Endodermal cell (in vitro differentiated cells): ENCODE results near the gene CLIP3. TPM values are rescaled to one million over a fixed set of nuclear protein-coding genes. Genes with fewer than 3 reads are reported as not detected.

Source experiments
- DNase-seq: peaks from one replicate; pipeline ENCODE4 v3.0.0-alpha.2; 2017
- H3K27ac ChIP-seq: 2 replicates; pipeline ENCODE4 v1.5.1; 2013; ENCODE audit warnings: mild to moderate bottlenecking, low read depth, low read length, moderate library complexity
- H3K27me3 ChIP-seq: 2 replicates; pipeline ENCODE4 v1.6.1; 2013; ENCODE audit warnings: mild to moderate bottlenecking, low read length, moderate library complexity; ENCODE audit not compliant: insufficient read depth, control insufficient read depth, poor library complexity, severe bottlenecking
- H3K36me3 ChIP-seq: 2 replicates; pipeline ENCODE4 v1.7.0; 2013; ENCODE audit warnings: mild to moderate bottlenecking, low read length, moderate library complexity; ENCODE audit not compliant: control insufficient read depth, insufficient read depth
- H3K4me1 ChIP-seq: one replicate; pipeline ENCODE4 v1.7.0; 2013; ENCODE audit warnings: low read length; ENCODE audit not compliant: control insufficient read depth, insufficient read depth
- H3K4me3 ChIP-seq: 2 replicates; pipeline ENCODE4 v1.5.1; 2013; ENCODE audit warnings: mild to moderate bottlenecking, low read length, moderate library complexity
- H3K9ac ChIP-seq: 2 replicates; pipeline ENCODE4 v1.6.1; 2013; ENCODE audit warnings: mild to moderate bottlenecking, low read length, moderate library complexity; ENCODE audit not compliant: poor library complexity, severe bottlenecking; ENCODE audit errors: extremely low read depth
- H3K9me3 ChIP-seq: 2 replicates; pipeline ENCODE4 v1.6.1; 2013; ENCODE audit warnings: mild to moderate bottlenecking, low read length, moderate library complexity; ENCODE audit not compliant: control insufficient read depth
- H3K27ac Mint-ChIP-seq: 2 replicates; pipeline ENCODE4 v1.8.0; 2020; ENCODE audit warnings: mixed read lengths
- H3K27me3 Mint-ChIP-seq: 2 replicates; pipeline ENCODE4 v1.8.0; 2021; ENCODE audit warnings: mild to moderate bottlenecking, mixed read lengths; ENCODE audit not compliant: insufficient read depth
- H3K36me3 Mint-ChIP-seq: 2 replicates; pipeline ENCODE4 v1.8.0; 2020; ENCODE audit warnings: low read depth, mixed read lengths
- H3K4me1 Mint-ChIP-seq: 2 replicates; pipeline ENCODE4 v1.8.0; 2020; ENCODE audit warnings: mixed read lengths
- H3K4me3 Mint-ChIP-seq: 2 replicates; pipeline ENCODE4 v1.8.0; 2020; ENCODE audit warnings: mild to moderate bottlenecking, moderate library complexity, mixed read lengths
- H3K9me3 Mint-ChIP-seq: 2 replicates; pipeline ENCODE4 v1.8.0; 2020; ENCODE audit warnings: mild to moderate bottlenecking, mixed read lengths
- WGBS, 2 experiments: methylation state at CpG; one replicate each; pipeline versions ENCODE4 v1.1.5 to v1.1.7; 2013; ENCODE audit warnings: missing lambda C conversion rate in 2 of 2, mixed read lengths in 1 of 2; ENCODE audit not compliant: insufficient coverage in 1 of 2, insufficient read length in 1 of 2; 5-methylcytosine and 5-hydroxymethylcytosine counted together
- total RNA-seq, 2 donors: library from RNA; stranded (reverse); fragmentation: NEBNext Ultra II Directional in 1 of 2; extraction: Animal tissue kit (Norgen Biotek cat#: 25700) in 1 of 2; gene quantifications; 2 replicates in 1 of 2; 3 replicates in 1 of 2; pipeline ENCODE4 v1.2.1, GENCODE V29; 2021
- TF ChIP-seq, protein P1 (sequence below): fragments of 200-600 bp; sonication (generic); conservative IDR thresholded peaks from 2 replicates; pipeline ENCODE4 v1.5.0; 2021; ENCODE audit warnings: antibody characterized with exemption, mild to moderate bottlenecking

Gene CLIP3
- total RNA-seq, 2 donors from 2014 or later, result 12.6 to 19.7 TPM

DNA sequence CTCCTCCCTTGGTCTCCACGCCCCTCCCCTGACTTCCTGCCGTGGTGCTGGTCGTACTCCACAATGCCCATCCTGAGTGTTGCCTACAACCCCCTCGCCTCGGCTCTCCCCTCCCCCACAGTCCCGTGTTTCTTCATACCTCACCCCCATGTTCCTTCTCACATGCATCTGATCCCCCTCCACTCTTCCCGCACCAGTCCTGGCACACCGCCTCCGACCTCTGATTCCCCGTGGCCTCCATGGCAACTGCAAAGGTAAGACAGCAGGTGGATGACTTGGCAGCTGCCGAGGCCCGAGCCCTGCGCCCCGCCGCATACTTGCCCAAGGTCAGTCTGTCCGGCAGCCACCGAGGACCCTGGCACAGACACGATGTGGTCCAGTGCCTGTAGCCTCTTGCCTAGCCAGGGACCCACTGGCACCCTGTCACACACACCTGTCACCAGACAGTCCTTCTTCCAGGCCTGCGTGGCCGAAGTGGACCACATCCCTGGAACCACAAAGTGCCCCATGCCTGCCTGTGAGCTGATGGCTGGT lies 53.8 kb downstream of the CLIP3 start:
- WGBS, 2 experiments, result 53 to 74% methylated on average over 9 to 20 of the region's 20 CpGs
- no peaks in the 10 kb centered on the region for H3K36me3 Mint-ChIP-seq
- Histone ChIP-seq H3K4me3 (no peak overlapping the region), H3K4me1 (no peaks in the 10 kb centered on the region), H3K36me3 (no peaks in the 10 kb centered on the region), H3K27ac (no peak overlapping the region), H3K27me3 (peaks cover 14% of the 10 kb centered on the region), H3K9me3 (no peaks in the 10 kb centered on the region), H3K9ac (no peak overlapping the region)
- TF ChIP-seq, protein P1, sequence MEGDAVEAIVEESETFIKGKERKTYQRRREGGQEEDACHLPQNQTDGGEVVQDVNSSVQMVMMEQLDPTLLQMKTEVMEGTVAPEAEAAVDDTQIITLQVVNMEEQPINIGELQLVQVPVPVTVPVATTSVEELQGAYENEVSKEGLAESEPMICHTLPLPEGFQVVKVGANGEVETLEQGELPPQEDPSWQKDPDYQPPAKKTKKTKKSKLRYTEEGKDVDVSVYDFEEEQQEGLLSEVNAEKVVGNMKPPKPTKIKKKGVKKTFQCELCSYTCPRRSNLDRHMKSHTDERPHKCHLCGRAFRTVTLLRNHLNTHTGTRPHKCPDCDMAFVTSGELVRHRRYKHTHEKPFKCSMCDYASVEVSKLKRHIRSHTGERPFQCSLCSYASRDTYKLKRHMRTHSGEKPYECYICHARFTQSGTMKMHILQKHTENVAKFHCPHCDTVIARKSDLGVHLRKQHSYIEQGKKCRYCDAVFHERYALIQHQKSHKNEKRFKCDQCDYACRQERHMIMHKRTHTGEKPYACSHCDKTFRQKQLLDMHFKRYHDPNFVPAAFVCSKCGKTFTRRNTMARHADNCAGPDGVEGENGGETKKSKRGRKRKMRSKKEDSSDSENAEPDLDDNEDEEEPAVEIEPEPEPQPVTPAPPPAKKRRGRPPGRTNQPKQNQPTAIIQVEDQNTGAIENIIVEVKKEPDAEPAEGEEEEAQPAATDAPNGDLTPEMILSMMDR, result no peak
- no peak for DNase-seq
- H3K4me1 Mint-ChIP-seq, result no peaks in the 10 kb centered on the region
- H3K4me3 Mint-ChIP-seq, result no peak overlapping the region
- H3K9me3 Mint-ChIP-seq, result no peaks in the 10 kb centered on the region
- peaks cover 36% of the 10 kb centered on the region for H3K27me3 Mint-ChIP-seq
- no peak overlapping the region for H3K27ac Mint-ChIP-seq

DNA sequence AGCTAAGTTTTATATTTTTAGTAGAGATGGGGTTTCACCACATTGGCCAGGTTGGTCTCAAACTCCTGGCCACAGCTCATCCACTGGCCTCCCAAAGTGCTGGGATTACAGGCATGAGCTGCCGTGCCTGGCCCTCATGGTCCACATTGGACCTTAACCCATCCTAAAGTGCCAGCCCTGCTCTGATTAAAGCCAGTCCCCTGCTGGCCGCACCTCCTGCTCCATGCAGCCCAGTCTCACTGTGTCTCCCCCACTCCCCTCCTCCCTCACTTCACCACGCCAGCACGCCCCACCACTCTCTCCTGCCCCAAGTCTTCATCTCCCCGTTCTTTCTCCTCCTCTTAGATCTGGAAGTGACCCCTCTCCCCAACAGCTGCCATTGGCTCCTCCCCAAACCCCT lies 54.4 kb downstream of the CLIP3 start:
- WGBS, 2 experiments, result 70 to 86% methylated on average over 1 to 5 of the region's 5 CpGs
- Histone ChIP-seq H3K27ac (no peak overlapping the region), H3K4me3 (no peak overlapping the region), H3K9ac (no peak overlapping the region), H3K27me3 (peaks cover 14% of the 10 kb centered on the region), H3K4me1 (no peaks in the 10 kb centered on the region), H3K36me3 (no peaks in the 10 kb centered on the region), H3K9me3 (no peaks in the 10 kb centered on the region)
- no peaks in the 10 kb centered on the region for H3K36me3 Mint-ChIP-seq
- H3K9me3 Mint-ChIP-seq, result no peaks in the 10 kb centered on the region
- TF ChIP-seq, protein P1, result no peak
- no peak overlapping the region for H3K27ac Mint-ChIP-seq
- H3K4me3 Mint-ChIP-seq, result no peak overlapping the region
- DNase-seq, result no peak
- H3K27me3 Mint-ChIP-seq, result peaks cover 32% of the 10 kb centered on the region
- H3K4me1 Mint-ChIP-seq, result no peaks in the 10 kb centered on the region

DNA sequence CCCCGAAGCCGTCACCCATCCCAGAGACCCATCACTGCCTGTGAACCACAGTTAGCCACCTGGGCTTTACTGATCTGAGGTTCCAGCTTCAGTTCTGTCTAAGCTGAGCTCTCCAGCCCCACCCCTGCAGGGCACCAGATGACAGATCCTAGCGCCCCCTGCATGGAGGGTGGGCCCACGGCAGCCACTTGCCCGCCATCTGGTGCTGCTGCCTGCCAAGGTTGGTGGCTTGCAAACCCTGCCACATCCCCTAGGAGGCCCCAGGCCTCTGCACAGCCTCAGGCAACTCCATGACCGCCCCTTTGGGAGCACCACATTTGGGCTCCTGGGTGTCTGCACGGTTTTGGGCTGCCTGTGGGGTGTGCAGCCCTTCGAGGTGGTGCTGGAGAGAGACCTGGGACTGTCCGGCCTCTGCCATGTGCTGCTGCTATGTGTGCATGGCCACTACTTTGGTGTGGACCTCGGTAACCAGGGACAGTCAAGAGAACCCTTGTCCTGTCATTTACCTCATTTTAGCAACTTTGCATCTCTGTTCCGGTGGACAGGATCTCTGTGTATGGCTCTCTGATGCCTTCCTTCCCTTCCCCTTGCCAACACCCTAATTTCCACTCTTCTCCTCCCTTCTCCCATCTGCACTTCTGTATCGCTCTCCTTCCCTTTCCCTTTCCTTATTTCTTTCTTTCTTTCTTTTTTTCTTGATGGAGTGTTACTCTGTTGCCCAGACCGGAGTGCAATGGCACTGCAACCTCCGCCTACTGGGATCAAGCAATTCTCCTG lies 55.0 kb downstream of the CLIP3 start:
- Mint-ChIP-seq H3K4me3 (no peak overlapping the region), H3K4me1 (no peaks in the 10 kb centered on the region), H3K9me3 (no peaks in the 10 kb centered on the region), H3K36me3 (no peaks in the 10 kb centered on the region), H3K27me3 (peaks cover 26% of the 10 kb centered on the region), H3K27ac (no peak overlapping the region)
- H3K27me3 ChIP-seq, result peaks cover 14% of the 10 kb centered on the region
- no peaks in the 10 kb centered on the region for H3K9me3 ChIP-seq
- no peak overlapping the region for H3K27ac ChIP-seq
- no peak overlapping the region for H3K4me3 ChIP-seq
- H3K9ac ChIP-seq, result no peak overlapping the region
- no peaks in the 10 kb centered on the region for H3K4me1 ChIP-seq
- 60 to 70% methylated on average over 10 to 14 of the region's 14 CpGs for WGBS, 2 experiments
- no peaks in the 10 kb centered on the region for H3K36me3 ChIP-seq
- peak; percentile 94 for DNase-seq
- TF ChIP-seq, protein P1, result peak; percentile 80
